Upper lobe of left lung (tissue), 6 donors: ENCODE measurements around the gene RECK. TPM values are rescaled to one million over a fixed set of nuclear protein-coding genes. Genes with fewer than 3 reads are reported as not detected.
A peak's percentile ranks its signal among the peaks of the same experiment; 100 is the strongest.

ENCODE experiments used
- ATAC-seq, 2 donors: fragments of 200-7000 bp; cut with Tn5 transposase; one replicate each; pipeline ENCODE4 v1.9.1; 2022; ENCODE audit warnings: mild to moderate bottlenecking in 2 of 2, moderate library complexity in 2 of 2; ENCODE audit not compliant: low FRiP score in 2 of 2
- DNase-seq, 2 donors: peaks; one replicate each; pipeline ENCODE4 v3.0.0-alpha.2; 2019 to 2020
- H3K27ac ChIP-seq, 4 donors: fragments of 200-600 bp; sonication (generic); one replicate each; pipeline ENCODE4 v1.5.1; 2016 to 2019
- H3K27me3 ChIP-seq, 4 donors: fragments of 200-600 bp; sonication (generic); one replicate each; pipeline ENCODE4 v1.5.1; 2017 to 2019
- H3K36me3 ChIP-seq, 4 donors: fragments of 200-600 bp; sonication (generic); one replicate each; pipeline ENCODE4 v1.5.1; 2016 to 2019
- H3K4me1 ChIP-seq, 4 donors: fragments of 200-600 bp; sonication (generic); one replicate each; pipeline ENCODE4 v1.5.1; 2018 to 2019
- H3K4me3 ChIP-seq, 4 donors: fragments of 200-600 bp; sonication (generic); one replicate each; pipeline ENCODE4 v1.5.1; 2017 to 2019; ENCODE audit warnings: mild to moderate bottlenecking in 2 of 4, moderate library complexity in 1 of 4
- H3K9me3 ChIP-seq, 4 donors: fragments of 200-600 bp; sonication (generic); one replicate each; pipeline ENCODE4 v1.5.1; 2018 to 2019
- CTCF ChIP-seq, 6 experiments: fragments of 450-650 bp in 4 of 6; fragments of 200-600 bp in 2 of 6; sonication (generic) in 2 of 6; IDR thresholded peaks; one replicate each; pipeline ENCODE4 v1.5.1; 2016 to 2019; ENCODE audit warnings: antibody characterized with exemption in 6 of 6
- EP300 ChIP-seq, 4 donors: sonication (generic); formaldehyde crosslinking; IDR thresholded peaks; one replicate each; pipeline ENCODE4 v1.5.1; 2017; ENCODE audit warnings: antibody characterized with exemption in 4 of 4, control low read depth in 2 of 4
- POLR2A ChIP-seq, 4 donors: fragments of 450-650 bp; IDR thresholded peaks; one replicate each; pipeline ENCODE4 v1.5.1; 2016 to 2017; ENCODE audit warnings: antibody characterized with exemption in 4 of 4, mild to moderate bottlenecking in 2 of 4
- POLR2AphosphoS5 ChIP-seq, 2 donors: sonication (generic); formaldehyde crosslinking; IDR thresholded peaks; one replicate each; pipeline ENCODE4 v1.5.1; 2017; ENCODE audit warnings: antibody characterized with exemption in 2 of 2
- WGBS, 2 donors: methylation state at CpG; one replicate each; pipeline ENCODE4 v1.1.5; 2017 to 2018; 5-methylcytosine and 5-hydroxymethylcytosine counted together
- total RNA-seq, 6 donors: library from RNA; depleted of rRNA in 4 of 6; stranded (reverse); fragments of >200 nt in 4 of 6; gene quantifications; one replicate each; pipeline versions ENCODE4 v1.1.0 to v1.2.1, GENCODE V29; 2016 to 2021
- donor health status: DM: no; HTN: no; CAD: no; lungs with moderate emphysema.
- donor health status: DM: no; HTN: yes; CAD: no; lungs with severe emphysema.

Gene RECK
- total RNA-seq, 6 donors from 2014 or later: 8.4 to 17.6 (median 11.0) TPM

- ATAC-seq (no peak), DNase-seq (no peak)
- WGBS, 2 donors: 83 to 96% methylated on average over 7 of the region's 7 CpGs
- Histone ChIP-seq H3K9me3 (peaks cover 0 to 3% (median 0%) of the 10 kb centered on the region in 4 donors), H3K36me3 (no peaks in the 10 kb centered on the region), H3K4me1 (peaks cover 55 to 83% (median 66%) of the 10 kb centered on the region in 4 donors), H3K27ac (peak overlapping the region; percentile 86 to 94 (median 90)), H3K27me3 (no peaks in the 10 kb centered on the region), H3K4me3 (no peak overlapping the region)
- no peak for TF ChIP-seq EP300 (IDR thresholded peaks at IDR 0.05)
- no peak for TF ChIP-seq POLR2AphosphoS5 (IDR thresholded peaks at IDR 0.05)
- TF ChIP-seq POLR2A (IDR thresholded peaks at IDR 0.05): no peak
- no peak for TF ChIP-seq CTCF (IDR thresholded peaks at IDR 0.05)
Observed at GRCh38 chr9:36141761-36142160, 105.0 kb downstream of the RECK start.

- H3K27me3 ChIP-seq: no peaks in the 10 kb centered on the region
- peaks cover 0 to 3% (median 0%) of the 10 kb centered on the region in 4 donors for H3K9me3 ChIP-seq
- H3K4me1 ChIP-seq: peaks cover 52 to 74% (median 63%) of the 10 kb centered on the region in 4 donors
- H3K36me3 ChIP-seq: no peaks in the 10 kb centered on the region
- H3K27ac ChIP-seq: peak overlapping the region; percentile 86 to 94 (median 90)
- DNase-seq: no peak
- TF ChIP-seq POLR2A (IDR thresholded peaks at IDR 0.05) (peak in 1 of 4 donors; percentile 27), CTCF (IDR thresholded peaks at IDR 0.05) (peak in 1 of 6 experiments; percentile 5), EP300 (IDR thresholded peaks at IDR 0.05) (no peak), POLR2AphosphoS5 (IDR thresholded peaks at IDR 0.05) (no peak)
- peak overlapping the region in 2 of 4 donors; percentile 31 to 32 for H3K4me3 ChIP-seq
- ATAC-seq: peak; percentile 7 to 54
- 33 to 42% methylated on average over 11 to 12 of the region's 12 CpGs for WGBS, 2 donors
Observed at GRCh38 chr9:36142510-36143244, 106.0 kb downstream of the RECK start.

GRCh38 chr9:36143245-36143641 lies 106.5 kb downstream of the RECK start:
- DNase-seq: no peak
- 63 to 76% methylated on average over 13 of the region's 13 CpGs for WGBS, 2 donors
- ATAC-seq: no peak
- Histone ChIP-seq H3K4me1 (peaks cover 55 to 76% (median 66%) of the 10 kb centered on the region in 4 donors), H3K27ac (peak overlapping the region; percentile 86 to 94 (median 90)), H3K36me3 (no peaks in the 10 kb centered on the region), H3K4me3 (peak overlapping the region in 2 of 4 donors; percentile 31 to 32), H3K9me3 (peaks cover 0 to 3% (median 0%) of the 10 kb centered on the region in 4 donors), H3K27me3 (no peaks in the 10 kb centered on the region)
- no peak for TF ChIP-seq EP300 (IDR thresholded peaks at IDR 0.05)
- TF ChIP-seq POLR2A (IDR thresholded peaks at IDR 0.05): no peak
- no peak for TF ChIP-seq POLR2AphosphoS5 (IDR thresholded peaks at IDR 0.05)
- TF ChIP-seq CTCF (IDR thresholded peaks at IDR 0.05): no peak

- Histone ChIP-seq H3K36me3 (no peaks in the 10 kb centered on the region), H3K9me3 (peaks cover 0 to 3% (median 0%) of the 10 kb centered on the region in 4 donors), H3K27me3 (no peaks in the 10 kb centered on the region), H3K4me1 (peaks cover 64 to 83% (median 71%) of the 10 kb centered on the region in 4 donors), H3K4me3 (peak overlapping the region in 1 of 4 donors; percentile 8), H3K27ac (peak overlapping the region; percentile 53 to 94 (median 66))
- ATAC-seq (no peak), DNase-seq (peak in 1 of 2 donors; percentile 46)
- WGBS, 2 donors: 61 to 67% methylated on average over 12 of the region's 12 CpGs
- TF ChIP-seq POLR2AphosphoS5 (IDR thresholded peaks at IDR 0.05): no peak
- no peak for TF ChIP-seq EP300 (IDR thresholded peaks at IDR 0.05)
- TF ChIP-seq POLR2A (IDR thresholded peaks at IDR 0.05): no peak
- no peak for TF ChIP-seq CTCF (IDR thresholded peaks at IDR 0.05)
Observed at GRCh38 chr9:36144309-36145232, 107.9 kb downstream of the RECK start.
